ENCODE data around the gene SIAH2.

- TF ChIP-seq GATA3 (IDR thresholded peaks at IDR 0.05; ENCODE audit: low read depth, low read length) (no peak), GATA2 (IDR thresholded peaks at IDR 0.05; ENCODE audit: low read depth, low read length) (no peak)
These were observed 16.0 kb downstream of the SIAH2 start for GRCh38 chr3:150746791-150747590.

All from SH-SY5Y (cell line).